GM19023 (cell line): ENCODE data around the gene BSCL2.
"Not testable (repeated sequence)": the region's sequence is repeated elsewhere in the genome, so short reads cannot be mapped to it uniquely, and the experiment has no call there.

ENCODE experiments used
- ATAC-seq: cut with Tn5 transposase; IDR thresholded peaks from one replicate; pipeline ENCODE4 v1.9.1; 2021; ENCODE audit warnings: mild to moderate bottlenecking, moderate library complexity; ENCODE audit not compliant: unreplicated experiment

BSCL2 gene

DNA sequence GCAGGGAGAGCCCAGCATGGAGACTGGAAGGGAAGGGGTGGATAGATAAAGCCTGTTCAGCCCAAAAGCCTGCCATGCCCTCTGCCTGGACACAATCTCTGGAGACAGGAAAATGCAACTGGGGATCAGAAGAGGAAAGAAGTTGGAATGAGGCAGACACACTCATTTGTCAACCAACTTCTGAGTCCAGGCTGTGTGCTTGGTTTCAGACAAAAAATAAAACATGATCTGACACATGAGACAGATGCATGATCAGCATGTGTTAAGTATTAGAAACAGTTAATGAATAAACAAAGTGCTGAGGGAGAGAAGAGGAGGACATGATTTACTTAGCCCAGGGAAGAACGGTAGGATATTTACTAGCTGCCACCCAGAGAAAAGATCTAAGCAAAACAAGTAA, 18.7 kb downstream of the BSCL2 start:
- no peak for ATAC-seq

DNA sequence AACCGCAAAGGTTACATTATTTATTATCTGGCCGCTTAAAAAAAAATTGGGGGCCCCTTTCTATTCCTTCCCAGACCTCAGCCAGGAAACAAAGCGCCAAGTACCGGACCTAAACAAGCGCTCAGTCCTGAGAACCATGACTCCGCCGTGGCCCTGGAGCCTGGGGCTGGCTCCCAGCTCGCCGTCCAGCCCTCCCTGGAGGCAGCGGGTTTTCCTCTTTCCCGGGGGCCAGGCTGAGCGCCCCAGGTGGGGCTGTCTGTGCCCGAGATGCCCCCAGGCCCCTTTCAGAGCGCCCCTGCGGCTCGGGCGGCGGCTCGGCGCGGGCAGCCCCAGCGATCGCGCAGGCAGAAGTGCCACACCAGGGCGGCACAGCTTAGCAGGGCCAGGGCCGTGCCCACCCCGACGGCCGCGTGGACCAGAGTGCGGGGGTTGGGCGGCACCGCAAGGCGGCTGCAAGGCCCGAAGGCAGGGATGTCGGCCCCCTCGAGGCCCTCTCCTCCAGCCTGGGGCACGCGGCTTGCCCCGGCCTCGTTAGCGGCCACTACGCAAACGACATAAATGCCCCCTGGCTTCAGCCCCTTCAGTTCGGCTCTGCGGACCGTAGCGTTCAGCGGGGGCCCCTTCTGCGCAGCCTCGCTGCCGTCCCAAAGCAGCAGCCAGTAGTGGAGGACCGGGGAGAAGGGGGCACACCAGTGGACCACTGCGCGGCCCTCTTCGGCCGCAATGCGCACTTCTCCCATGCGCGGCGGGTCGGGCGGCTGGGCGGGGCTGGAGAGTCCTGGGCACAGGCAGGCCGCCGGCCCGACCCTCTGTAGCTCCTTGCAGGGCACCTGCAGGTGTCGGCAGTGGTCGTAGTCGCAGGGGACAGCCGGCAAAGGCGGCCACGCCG, 19.5 kb downstream of the BSCL2 start:
- ATAC-seq: no peak

GRCh38 chr11:62682518-62682917, 24.7 kb downstream of the BSCL2 start:
- ATAC-seq: no peak

DNA sequence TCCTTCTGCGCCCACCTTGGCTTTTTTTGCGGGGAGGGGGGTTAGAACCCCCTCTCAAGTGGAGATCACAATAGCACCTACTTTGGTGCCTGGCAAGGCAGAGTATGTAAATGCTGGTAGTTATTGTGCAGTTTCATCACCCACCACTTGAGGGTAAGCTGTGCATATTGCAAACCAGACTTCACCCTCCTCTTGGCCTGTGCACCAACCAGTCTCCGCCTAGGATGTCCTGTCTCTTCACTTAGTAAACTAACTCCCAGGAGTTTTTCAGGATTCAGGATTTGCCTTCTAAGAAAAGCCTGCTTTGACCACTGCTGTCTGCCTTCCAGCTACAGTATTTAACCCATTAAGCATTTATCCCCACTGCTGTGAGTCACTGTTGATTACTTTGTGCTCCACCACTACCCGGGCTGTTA, 26.4 kb downstream of the BSCL2 start:
- no peak for ATAC-seq

- ATAC-seq: peak; percentile 59
Observed at GRCh38 chr11:62678770-62679696, 28.2 kb downstream of the BSCL2 start, which contains the start of gene UBXN1. Gene UBXN1 (minus strand): TSS chr11:62679073. CDS start chr11:62678923, 150 bp downstream.

GRCh38 chr11:62678433-62678769, 28.8 kb downstream of the BSCL2 start:
- no peak for ATAC-seq

- ATAC-seq: no peak
Observed at GRCh38 chr11:62677714-62678113, 29.5 kb downstream of the BSCL2 start.

- ATAC-seq: no peak
Observed at GRCh38 chr11:62677156-62677555, 30.1 kb downstream of the BSCL2 start.

DNA sequence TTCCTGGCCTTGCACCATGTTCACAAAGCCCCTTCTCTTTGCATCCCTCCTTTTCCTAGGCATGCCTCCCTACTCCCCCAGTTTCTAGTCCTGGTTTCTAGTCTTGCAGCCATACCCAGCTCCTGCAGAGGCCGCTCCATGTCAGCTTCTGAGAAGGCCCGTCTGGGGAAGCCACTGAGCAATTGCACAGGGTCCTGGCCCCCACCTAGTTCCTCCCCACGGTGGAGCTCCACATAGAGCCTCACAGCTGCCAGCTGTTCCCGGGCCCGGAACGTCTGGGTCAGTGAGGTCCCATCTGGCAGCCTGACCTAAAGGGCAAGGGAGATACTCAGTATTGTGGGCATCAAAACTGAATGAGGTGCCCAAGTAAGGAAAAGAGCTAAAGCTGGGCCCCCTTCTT, 30.5 kb downstream of the BSCL2 start:
- ATAC-seq: no peak

DNA sequence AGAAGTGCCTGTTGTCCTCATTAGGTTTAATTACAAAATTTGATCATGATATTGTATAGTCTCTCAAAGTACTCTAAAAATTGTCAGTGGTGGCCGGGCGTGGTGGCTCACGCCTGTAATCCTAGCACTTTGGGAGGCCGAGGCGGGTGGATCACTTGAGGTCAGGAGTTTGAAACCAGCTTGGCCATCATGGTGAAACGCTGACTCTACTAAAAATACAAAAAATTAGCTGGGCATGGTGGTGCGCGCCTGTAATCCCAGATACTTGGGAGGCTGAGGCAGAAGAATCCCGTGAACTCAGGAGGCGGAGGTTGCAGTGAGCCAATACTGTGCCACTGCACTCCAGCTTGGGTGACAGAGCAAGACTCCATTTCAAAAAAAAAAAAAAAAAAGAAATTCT, 31.8 kb downstream of the BSCL2 start:
- not testable (repeated sequence) for ATAC-seq

- no peak for ATAC-seq
Observed at GRCh38 chr11:62673196-62673525, 34.1 kb downstream of the BSCL2 start.

GRCh38 chr11:62671608-62672389, 35.4 kb downstream of the BSCL2 start, which contains the start of the genes LBHD1 and UQCC3:
Gene LBHD1 (minus strand): TSS chr11:62672267. CDS start chr11:62670031, 2,236 bp downstream.
Gene UQCC3 (plus strand): TSS chr11:62671673. CDS start chr11:62671746, 73 bp downstream.
- peak; percentile 68 for ATAC-seq

DNA sequence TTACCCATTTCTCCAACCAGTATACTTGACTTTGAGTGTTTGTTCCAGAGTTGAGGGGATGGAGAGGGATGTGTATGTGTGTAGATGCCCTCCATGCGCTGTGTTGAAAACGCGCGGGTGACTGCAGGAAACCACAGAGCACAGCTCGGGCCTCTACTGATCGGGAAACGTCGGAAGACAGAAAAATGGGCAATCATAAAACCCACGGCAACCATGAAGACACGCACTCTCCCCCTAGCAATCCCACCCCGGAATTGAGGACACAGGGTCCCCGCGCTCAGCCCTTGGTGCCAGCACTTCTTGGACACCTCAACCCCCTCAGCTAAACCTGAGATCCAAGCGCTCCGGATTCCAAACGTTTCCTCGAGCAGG, 36.0 kb downstream of the BSCL2 start:
- no peak for ATAC-seq

GRCh38 chr11:62669420-62670161, 37.6 kb downstream of the BSCL2 start:
- ATAC-seq: no peak

DNA sequence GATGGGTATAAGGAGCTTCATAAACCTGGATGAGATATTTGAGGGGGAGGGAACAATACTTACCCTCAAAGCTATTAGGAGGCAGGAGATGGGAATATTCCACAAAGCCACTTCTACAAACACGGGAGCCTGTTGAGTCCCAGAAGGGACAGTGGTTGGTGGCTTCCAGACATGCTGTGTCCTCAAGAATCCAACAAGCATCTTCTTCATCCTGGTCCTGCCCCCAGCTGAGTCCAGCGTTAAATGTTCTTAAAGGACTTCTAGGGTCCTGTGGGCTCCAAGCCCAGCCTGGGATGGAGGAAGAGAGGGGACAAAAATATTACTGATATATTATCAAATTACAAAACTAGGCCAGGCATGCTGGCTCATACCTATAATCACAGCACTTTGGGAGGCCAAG, 39.8 kb downstream of the BSCL2 start:
- ATAC-seq: no peak

GRCh38 chr11:62666259-62666926, 40.8 kb downstream of the BSCL2 start:
- no peak for ATAC-seq

DNA sequence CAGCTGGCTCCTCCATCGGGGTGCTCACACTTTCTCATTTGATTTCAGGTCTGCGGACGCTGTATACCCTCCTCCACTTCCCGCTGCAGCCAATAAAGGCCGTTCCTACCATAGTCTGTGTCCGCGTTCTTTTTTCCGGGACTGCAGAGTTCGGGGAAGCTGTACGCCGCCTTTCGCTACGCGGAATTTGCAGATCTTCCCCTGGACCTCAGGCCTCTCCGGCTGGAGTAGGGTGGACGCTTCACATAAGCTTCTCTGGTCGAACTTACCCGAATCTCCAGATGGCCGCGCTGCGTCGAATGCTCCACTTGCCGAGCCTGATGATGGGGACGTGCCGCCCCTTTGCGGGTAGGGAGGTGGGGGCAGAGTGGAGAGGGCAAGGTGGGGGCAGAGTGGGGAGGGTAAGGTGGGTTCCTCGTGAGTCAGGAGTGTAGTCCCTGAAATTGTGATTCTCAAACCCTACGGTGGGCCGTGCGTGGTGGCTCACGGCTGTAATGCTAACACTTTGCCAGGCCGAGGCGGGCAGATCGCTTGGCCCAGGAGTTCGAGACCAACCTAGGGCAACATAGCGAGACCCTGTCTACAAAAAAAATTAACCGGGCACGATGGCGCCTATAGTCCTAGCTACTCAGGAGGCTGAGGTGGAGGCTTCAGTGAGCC, 41.5 kb downstream of the BSCL2 start:
- ATAC-seq: peak; percentile 31

GRCh38 chr11:62665075-62665598, 42.1 kb downstream of the BSCL2 start, which contains the start of the genes C11orf98 and CSKMT:
Gene C11orf98 (minus strand): TSS chr11:62665210. CDS start chr11:62665169, 41 bp downstream.
Gene CSKMT (plus strand): TSS chr11:62665312. CDS start chr11:62665880, 568 bp downstream.
- ATAC-seq: peak; percentile 86
